Activated T-helper 1 cell treated with anti-CD3 and anti-CD28 coated beads, Interleukin-2, amount 50 U/mL, for 16 hours (primary cell): Measurements from ENCODE around the gene PLXDC1.

Experiments
- DNase-seq, 2 donors: peaks; one replicate each; pipeline ENCODE4 v3.0.0-alpha.2; 2020; ENCODE audit warnings: low read depth in 1 of 2, low spot score in 1 of 2

The PLXDC1 gene

DNA sequence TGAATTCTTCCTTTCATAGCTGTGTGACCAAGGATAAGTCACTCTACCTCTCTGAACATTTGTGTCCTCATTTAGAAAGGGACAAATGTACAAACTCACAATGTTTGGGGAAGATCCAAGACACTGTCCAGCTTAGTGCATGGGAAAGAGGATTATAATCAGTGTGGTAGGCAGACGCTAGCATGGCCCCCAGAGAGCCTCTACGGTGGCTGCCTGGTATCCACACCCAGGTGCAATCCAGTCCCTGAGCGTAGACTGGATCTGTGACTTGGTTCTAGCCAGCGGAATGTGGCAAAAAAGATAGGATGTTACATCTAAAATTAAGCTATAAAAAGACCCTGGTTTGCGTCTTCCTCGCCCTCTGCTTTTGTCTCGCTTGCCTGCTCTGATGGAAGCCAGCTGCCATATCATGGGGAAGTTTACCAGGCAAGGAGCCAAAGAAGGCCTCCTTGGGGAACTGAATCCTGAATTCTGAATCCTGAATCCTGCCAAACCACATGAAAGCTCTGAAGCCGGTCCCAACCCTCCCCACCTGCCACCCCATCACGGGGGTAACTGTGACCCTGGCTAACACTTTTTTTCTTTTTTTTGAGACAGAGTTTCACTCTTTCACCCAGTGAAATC, 51.7 kb downstream of the PLXDC1 start:
- no peak for DNase-seq

DNA sequence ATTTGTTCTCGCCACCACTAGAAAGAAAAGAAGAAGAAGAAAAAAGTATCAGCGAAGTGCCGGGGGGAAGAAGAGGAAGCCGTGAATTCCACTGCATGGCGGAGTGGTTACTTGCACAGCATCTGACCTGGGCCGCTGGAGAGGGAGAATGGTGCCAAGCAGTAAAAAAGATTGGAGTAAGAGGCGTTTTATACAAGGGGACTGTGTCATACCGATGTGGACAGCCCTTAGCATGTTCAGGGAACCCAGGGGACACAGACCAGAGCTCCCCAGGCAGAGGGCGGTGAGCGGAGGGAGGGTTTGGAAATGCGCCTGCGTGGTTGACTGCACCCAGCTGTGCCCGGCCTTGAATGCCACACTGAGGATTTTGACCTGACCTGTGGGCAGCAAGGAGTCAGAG, 52.8 kb downstream of the PLXDC1 start:
- DNase-seq: no peak

DNA sequence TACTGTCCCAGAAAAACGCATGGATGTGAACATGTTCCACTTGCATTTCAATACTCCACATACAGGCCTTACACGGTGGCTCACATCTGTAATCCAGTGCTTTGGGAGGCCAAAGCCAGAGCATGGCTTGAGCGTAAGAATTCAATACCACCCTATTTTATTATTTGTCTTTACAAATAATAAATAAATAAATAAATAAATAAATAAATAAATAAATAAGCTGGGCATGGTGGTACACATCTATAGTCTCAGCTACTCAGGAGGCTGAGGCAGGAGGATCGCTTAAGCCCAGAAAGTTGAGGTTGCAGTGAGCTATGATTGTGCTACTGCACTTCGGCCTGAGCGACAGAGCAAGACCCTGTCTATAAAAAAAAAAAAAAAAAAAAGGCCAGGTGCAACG, 53.9 kb downstream of the PLXDC1 start:
- no peak for DNase-seq

DNA sequence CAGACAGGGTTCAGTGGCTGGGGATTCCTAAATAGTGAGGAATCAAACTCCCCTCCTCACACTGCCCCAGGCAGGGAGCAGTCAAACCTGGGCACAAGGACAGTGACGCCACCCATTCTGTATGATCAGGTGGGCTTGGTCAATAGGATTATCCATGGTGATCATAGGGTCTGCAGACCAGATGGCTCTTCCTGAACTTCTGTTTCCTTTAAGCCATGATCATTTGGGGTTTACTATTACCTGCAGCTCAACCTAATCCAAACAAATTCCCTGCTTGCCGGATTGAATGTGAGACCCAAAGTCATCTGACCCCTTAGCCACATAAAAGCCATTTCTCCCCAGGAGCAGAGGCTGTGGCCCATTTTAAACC, 54.3 kb downstream of the PLXDC1 start:
- DNase-seq: no peak

DNA sequence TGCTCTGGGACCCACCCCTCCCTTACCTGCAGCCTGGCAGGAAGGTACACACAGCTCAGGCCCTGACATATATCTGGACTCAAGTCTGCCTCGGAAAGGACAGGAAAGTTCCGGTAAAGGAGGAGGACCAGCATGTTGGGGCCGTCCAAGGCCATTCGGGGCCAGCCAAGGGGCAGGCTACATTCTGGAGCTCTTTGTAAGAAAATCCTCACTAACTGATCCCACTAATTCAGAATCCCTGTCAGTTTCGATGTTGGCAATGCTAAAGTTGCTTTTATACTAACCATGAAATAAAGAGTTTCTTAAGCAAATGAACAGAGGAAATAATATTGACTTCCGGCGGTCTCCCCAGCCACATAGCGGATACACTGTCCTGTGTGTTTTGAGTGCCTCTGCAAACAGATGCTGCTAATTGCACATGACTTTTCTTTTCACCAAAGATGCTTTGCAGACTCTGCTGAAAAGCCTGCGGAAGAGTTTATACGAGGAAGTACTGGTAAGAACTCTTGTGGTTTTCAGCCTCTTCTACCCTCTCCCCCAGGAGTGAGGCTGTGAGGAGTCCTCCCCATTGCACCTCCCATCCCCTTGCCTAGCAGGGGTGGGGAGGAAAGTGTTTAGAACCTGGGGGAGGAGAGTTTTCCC, 54.8 kb downstream of the PLXDC1 start:
- no peak for DNase-seq

DNA sequence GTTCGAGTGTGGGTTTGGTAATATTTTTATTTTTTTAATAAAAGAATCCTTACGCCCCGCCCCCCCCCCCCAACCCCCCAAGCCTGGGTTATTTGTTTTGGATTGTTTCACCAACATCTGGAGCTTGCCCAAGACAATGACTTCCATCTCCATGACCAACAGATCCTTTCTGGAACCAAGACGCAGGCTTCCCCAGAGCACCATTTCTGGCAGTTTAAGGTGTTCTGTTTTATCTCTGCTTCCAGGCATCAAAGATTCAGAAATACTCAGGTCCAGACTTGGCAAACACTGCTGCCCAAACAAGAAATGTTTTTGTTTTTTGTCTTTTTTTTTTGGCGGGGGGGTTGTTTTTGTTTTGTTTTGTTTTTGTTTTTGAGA, 56.1 kb downstream of the PLXDC1 start:
- DNase-seq: no peak

DNA sequence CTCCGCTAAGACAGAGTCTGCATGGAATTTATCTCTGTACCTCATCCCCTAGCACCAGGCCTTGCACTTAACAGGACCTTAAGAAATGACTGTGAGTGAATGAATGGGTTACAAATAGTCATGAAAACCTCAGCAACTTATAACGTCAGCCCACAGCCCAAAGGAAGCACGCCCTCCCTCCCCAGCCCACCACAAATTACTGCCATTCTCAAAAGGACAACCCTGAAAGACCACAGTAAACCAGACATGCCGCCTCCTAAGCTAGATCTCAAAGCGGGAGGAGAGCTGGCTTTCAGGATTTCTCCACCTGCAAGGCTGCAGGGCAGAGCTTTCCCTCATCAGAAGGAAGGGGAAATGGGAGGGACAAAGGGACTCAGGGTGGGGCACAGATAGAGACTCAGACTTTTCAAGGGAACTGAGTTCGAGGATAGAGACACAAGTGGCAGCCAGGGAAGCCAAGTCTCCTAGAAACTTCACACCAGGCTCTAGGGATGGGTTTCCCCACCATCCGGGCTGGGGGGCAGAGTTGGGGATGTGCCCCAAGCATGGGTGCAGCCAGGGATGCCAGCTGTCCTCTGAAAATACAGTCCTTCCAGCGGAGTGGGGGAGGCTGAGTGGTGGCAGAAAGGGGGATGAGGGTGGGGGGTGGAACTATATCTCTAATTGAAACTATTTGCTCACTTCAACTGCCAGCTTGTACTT, 56.7 kb downstream of the PLXDC1 start:
- no peak for DNase-seq

DNA sequence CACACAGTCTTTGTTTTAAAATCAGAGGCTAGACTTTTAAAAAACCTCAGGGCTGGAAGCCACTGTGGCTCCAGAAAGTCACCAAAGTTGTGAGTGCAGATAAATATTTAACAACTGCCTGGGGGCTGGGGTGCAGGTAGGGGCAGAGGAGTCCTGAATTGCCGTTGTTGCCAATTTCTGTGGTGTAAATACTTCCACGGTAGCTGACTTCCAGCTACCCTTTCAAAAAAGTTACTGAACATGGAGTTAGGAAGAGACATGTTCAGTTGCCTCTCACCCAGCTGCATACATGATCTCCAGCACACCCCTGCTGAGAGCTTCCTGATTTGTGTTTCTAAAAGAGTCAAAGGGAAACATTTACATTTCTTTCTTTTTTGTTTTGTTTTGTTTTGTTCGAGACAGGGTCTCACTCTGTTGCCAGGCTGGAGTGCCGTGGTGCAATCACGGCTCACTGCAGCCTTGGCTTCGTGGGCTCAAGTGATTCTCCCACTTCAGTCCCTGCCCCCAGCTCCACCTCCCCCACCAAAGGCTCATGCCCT, 58.7 kb downstream of the PLXDC1 start:
- DNase-seq: no peak

DNA sequence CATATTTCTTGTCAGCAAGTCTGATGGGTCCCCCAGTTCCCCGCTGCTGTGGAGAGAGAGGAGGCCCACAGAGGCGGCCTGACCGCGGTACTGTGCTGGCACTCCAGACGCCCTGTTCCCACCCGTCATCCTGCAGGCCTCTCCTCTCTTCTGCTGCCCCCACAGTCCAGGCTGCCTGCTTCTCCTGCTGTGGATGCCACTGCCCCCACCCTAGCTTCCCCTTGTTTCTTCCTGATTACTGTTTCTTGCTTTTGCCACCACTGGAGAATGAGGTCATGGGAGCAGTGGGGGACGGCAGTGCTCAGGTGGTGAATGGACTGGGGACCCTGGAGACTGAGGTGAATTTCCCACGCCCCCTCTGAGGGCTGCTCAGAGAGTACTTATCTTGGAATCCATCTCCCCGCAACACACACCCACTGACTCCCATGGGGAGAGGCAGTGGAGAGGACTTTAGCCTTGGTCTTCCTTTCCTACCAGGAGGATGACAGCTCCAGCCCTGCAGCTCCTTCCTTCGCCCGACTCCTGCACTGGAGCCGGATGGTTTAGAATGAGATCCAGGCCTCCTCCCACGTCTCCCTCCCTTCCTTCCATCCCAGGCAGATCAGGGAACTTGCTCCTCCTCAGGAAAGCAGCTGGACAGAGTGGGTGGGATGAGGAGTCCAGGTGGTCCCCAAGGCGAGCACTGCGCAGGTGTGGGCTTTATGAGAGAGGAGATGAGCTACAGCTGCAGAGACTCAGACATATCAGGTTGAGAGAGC, 60.4 kb downstream of the PLXDC1 start:
- no peak for DNase-seq

DNA sequence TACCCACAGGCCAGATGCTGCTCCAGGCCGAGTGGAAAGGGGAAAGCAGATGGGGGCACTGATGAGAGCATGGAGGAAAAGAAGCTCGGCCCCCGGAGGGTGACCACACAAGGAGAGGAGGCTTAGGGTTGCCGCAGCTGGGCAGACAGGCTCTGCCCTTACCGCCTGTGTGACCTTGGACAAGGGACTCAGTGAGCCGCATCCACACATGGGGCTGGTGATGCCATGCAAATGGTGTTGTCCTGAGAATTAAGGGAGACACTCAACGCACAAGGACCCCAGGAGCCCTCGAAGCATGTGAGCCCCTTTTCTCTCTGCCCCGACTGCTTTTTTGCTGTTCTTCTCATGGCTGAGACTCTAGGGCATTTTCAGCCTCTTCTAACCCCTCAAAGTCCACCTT, 61.0 kb downstream of the PLXDC1 start:
- DNase-seq: no peak

DNA sequence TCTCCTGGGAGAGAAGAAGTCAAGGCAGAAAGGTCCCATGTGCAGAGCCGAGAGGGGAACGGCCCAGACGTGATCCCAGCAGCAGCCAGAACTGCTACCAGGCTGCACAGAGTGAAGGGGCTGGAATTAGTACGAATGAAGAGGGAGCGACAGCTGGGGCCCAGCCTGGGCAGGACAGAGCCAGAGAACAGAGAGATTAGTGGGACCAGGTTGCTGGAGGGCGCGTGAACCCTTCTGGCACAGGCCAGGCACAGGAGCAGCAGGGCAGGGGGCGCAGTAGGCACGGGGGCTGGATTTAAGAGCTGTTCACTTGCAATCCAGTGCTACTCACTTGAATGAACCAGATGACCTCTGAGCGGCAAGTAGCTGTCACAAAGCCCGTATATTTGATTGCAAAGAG, 66.9 kb downstream of the PLXDC1 start:
- DNase-seq: no peak

DNA sequence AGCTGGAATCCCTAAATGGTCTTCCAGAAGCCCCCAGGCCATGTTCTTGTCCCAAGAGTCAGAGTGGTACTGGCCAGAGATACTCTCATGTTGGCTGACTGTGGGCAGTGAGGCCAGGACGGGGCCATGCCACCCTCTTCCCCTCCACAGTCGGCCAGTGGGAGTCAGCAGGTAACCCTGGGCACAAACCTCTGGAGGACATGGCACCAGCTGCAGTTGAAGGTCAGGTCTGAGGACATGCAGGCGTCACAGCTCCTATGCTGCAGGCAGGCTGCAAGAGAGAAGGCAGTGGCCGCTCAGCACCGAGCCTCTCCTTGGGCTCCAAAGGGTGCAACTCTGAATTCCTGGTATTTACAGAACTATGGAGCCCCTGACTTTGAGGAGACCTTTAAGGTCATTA, 68.2 kb downstream of the PLXDC1 start:
- no peak for DNase-seq

DNA sequence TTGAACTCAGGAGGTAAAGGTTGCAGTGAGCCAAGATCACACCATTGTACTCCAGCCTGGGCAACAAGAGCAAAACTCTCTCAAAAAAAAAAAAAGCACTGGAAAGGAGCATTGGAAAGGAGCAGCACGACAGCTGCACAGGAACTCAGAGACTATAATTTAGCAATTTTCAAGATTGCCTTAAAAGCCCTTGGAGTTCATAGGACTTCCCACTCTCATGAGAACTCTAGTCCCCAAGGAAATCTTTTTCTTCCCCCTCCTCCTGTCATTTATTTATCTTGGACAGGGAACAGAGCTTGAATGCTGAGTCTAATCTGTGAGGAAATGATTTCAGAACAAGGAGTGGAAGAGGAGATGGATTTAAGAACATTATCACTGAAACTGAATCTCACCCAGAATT, 69.0 kb downstream of the PLXDC1 start:
- no peak for DNase-seq

DNA sequence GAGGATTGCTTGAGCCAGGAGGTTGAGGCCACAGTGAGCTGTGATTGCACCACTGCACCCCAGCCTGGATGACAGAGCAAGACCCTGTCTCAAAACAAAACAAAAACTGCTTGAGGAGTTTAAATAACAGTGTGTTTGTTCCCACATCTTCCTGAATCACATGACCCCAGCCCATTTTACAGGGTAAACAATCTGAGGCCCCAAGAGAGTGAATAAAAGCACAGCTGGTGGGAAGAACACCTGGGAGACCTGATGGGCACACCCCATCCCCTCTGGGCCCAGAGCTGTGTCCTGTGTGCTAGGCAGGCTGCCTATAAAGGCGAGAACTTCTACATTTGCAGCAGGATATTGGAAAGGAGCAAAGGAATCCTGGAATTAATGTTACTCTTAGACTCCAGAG, 69.6 kb downstream of the PLXDC1 start:
- no peak for DNase-seq

DNA sequence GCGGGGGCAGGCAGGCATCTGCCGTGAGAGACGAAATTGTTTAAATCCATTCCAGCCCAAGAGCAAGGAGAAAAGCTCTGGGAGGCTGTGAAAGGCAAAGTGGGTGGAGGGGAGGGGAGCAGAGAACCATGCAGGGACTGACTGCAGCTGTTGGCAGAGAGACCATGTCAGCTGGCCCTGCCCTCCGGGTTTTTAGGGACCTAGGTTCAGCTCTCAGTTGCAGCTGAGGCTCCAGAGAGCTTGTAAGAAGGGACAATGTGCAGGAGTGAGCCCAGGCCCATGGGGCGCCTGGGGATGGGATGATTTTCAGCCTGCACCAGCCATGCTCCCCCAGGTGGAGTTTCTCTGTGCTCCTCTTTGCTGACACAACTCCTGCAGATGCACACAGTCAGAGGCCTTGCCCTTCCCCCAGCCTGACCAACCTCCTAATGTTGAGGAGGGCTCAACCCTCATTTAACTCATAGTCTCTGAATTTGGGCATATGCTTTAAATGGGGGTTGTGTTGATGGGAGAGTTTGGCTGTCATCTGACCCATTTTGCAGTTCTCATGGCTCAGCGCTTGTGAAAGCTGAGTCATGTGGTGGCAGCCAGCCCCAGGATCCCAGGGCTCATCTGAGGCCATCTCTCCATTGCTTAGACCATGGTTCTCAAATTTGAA, 70.9 kb downstream of the PLXDC1 start:
- no peak for DNase-seq

DNA sequence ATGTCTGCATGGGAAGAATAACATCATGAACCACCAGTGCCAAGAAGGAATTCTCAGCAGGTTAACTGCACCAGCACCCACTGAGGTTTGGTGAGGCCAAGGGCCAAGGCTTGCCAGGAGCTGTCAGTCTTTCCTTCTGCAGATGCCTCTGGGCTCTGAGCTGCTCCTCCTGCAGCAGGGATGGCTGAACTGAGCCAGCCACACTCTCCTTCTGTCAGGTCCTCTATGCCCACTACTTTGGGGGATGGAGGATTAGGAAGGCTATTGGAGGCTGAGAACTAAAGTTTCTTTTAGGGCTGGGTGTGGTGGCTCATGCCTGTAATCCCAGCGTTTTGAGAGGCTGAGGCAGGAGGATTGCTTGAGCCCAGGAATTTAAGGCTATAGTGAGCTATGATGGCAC, 71.6 kb downstream of the PLXDC1 start:
- no peak for DNase-seq

DNA sequence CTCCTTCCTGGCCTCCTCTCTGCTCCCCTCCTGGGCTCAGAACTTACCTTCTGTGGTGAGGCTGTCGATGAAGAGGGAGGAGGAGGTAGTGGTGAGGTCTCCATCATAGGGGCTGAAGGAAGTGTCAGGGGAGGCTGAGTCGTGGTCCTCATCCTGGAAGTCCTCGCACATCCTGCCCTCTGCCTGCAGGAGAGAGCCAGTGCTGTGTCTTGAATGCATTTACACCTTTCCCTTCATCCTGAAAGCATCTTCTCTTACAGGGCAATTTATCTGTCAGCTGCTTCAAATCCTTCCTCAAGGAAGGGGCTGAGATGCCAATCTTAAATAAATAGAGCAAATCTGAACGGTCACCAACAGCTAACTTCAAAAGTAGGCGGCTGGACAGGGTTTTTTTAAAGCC, 73.6 kb downstream of the PLXDC1 start:
- DNase-seq: no peak

DNA sequence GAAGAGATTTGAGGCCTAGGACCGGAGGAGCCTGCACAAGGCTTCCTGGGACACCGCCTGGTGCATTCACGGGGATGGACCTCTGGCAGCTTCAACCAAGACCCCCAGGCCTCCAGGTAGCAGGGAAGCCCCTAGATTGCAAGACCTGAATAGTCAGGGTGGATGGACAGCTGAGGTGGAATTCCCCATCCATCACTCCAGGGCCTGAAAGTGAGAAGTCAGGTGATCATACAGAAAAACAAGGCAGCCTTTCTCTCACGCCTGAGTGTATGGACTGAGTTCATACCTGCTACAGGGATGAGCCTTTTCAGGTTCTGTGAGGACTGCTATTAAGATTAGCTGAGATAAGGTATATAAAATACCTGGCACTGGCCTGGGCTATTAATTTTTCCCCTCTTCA, 74.2 kb downstream of the PLXDC1 start:
- DNase-seq: no peak

DNA sequence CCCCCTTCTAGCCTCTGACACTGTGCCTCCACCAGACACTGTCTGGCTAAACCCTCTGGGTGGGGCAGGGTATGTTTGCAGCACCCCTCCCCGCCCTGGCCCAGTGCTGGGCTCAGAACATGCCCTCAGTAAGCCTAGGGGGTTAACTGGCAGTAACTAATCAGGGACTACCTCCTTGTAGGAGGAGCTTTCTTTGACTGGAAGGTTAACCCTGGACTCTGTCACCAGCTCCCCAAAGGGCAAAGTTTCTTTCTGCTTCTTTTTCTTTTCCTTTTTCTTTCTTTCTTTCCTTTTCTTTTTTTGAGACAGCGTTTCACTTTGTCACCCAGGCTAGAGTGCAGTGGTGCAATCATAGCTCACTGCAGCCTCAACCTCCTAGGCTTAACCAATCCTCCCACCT, 76.8 kb downstream of the PLXDC1 start:
- DNase-seq: no peak

DNA sequence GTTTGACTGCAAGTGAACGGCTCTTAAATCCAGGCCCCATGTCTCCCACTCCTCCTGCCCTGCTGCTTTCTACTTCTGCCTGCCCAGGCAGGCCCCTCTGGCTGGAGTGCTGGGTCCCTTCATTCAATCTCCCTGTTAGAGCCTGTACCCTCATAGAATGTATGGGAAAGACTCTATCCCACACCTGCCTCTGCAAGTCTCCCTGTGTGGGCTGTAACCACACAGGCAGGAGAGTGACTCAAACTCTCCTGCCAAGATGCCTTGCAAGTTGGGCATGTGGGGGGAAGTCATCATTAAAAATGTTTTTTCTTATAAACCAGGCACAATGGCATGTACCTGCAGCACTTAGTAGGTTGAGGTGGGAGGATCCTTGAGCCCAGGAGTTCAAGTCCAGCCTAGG, 77.5 kb downstream of the PLXDC1 start:
- DNase-seq: no peak

DNA sequence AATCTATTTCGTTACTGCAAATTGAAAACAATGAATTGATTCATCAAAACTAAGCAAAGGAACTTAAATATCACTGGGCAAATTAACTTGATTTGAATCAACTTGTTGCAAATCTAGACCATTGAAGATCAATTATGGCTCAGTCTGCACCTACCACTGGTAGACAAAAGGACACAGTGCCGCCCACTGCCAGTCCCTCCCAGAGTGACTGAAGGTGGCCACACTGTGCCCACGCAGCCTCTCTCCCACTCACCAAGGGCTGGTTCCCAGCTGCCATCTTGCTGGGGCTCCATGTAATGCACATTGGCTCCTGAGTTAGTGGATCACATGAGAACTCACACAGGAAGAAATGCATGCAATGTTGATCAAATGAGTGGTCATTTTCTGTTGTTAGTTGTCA, 78.1 kb downstream of the PLXDC1 start:
- DNase-seq: no peak
